Astrocyte (in vitro differentiated cells and primary cell): Measurements from ENCODE around the gene EPRS1.
"Not testable (repeated sequence)": the region's sequence is repeated elsewhere in the genome, so short reads cannot be mapped to it uniquely, and the experiment has no call there.

Source experiments
- EZH2 ChIP-seq: IDR thresholded peaks from 2 replicates; pipeline ENCODE4 v1.6.1; 2012; ENCODE audit warnings: mild to moderate bottlenecking, low read length, inconsistent platforms; ENCODE audit not compliant: insufficient read depth
- TF ChIP-seq, protein P1 (sequence below): IDR thresholded peaks from 2 replicates; pipeline ENCODE4 v1.5.1; 2011; ENCODE audit warnings: low read depth, mild to moderate bottlenecking, inconsistent platforms, low read length, moderate library complexity; ENCODE audit not compliant: insufficient read depth

DNA sequence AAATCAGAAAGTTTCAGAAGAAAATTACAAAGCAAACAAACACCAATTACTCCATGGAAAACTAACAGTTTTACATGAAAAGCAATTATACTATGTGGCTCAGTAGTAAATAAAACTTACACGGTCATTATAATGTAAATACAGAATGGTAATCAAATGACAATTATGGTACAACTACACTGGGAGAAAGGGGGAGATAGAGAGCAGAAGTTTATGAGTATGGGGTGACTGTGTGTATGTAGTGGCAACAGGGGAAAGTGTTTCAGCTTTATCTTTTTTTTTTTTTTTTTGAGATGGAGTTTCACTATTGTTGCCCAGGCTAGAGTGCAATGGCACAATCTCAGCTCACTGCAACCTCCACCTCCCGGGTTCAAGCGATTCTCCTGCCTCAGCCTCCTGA, 8.5 kb downstream of the EPRS1 start:
- TF ChIP-seq, protein P1, sequence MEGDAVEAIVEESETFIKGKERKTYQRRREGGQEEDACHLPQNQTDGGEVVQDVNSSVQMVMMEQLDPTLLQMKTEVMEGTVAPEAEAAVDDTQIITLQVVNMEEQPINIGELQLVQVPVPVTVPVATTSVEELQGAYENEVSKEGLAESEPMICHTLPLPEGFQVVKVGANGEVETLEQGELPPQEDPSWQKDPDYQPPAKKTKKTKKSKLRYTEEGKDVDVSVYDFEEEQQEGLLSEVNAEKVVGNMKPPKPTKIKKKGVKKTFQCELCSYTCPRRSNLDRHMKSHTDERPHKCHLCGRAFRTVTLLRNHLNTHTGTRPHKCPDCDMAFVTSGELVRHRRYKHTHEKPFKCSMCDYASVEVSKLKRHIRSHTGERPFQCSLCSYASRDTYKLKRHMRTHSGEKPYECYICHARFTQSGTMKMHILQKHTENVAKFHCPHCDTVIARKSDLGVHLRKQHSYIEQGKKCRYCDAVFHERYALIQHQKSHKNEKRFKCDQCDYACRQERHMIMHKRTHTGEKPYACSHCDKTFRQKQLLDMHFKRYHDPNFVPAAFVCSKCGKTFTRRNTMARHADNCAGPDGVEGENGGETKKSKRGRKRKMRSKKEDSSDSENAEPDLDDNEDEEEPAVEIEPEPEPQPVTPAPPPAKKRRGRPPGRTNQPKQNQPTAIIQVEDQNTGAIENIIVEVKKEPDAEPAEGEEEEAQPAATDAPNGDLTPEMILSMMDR = not testable (repeated sequence)
- TF ChIP-seq EZH2 = not testable (repeated sequence)
